HepG2 (cell line): ENCODE results near the gene PRR15L. TPM values are rescaled to one million over a fixed set of nuclear protein-coding genes. Genes with fewer than 3 reads are reported as not detected.

Source experiments
- ETV6 ChIP-seq: sonication (generic); formaldehyde crosslinking; conservative IDR thresholded peaks from 2 replicates; pipeline ENCODE4 v1.4.0; 2020; ENCODE audit warnings: missing genetic modification reagents
- GZF1 ChIP-seq: sonication (generic); formaldehyde crosslinking; IDR thresholded peaks from 2 replicates; pipeline ENCODE4 v1.5.1; 2020; ENCODE audit warnings: mild to moderate bottlenecking, missing genetic modification reagents
- HNRNPUL1 ChIP-seq: fragments of 200-400 bp; formaldehyde crosslinking; IDR thresholded peaks from 2 replicates; pipeline ENCODE4 v1.6.1; 2017; ENCODE audit warnings: low read depth, mild to moderate bottlenecking, low read length, moderate library complexity
- KLF11 ChIP-seq: IDR thresholded peaks from 2 replicates; pipeline ENCODE4 v1.6.1; 2016; ENCODE audit warnings: missing compliant biosample characterization
- PCBP1 ChIP-seq: fragments of 200-400 bp; formaldehyde crosslinking; IDR thresholded peaks from 2 replicates; pipeline ENCODE4 v1.6.1; 2017; ENCODE audit warnings: mild to moderate bottlenecking, low read depth, low read length, borderline replicate concordance
- RCOR2 ChIP-seq: IDR thresholded peaks from 2 replicates; pipeline ENCODE4 v1.6.1; 2016; ENCODE audit warnings: missing biosample characterization, missing genetic modification reagents
- ZBTB3 ChIP-seq: sonication (generic); formaldehyde crosslinking; IDR thresholded peaks from 2 replicates; pipeline ENCODE4 v1.4.0; 2020; ENCODE audit warnings: low read depth, mild to moderate bottlenecking, moderate library complexity, missing genetic modification reagents, borderline replicate concordance
- ZBTB37 ChIP-seq: sonication (generic); formaldehyde crosslinking; IDR thresholded peaks from 2 replicates; pipeline ENCODE4 v1.4.0; 2020; ENCODE audit warnings: mild to moderate bottlenecking, missing genetic modification reagents
- ZKSCAN5 ChIP-seq: sonication (generic); formaldehyde crosslinking; IDR thresholded peaks from 2 replicates; pipeline ENCODE4 v1.5.1; 2020; ENCODE audit warnings: mild to moderate bottlenecking, missing genetic modification reagents
- ZNF205 ChIP-seq: IDR thresholded peaks from 2 replicates; pipeline ENCODE4 v1.6.1; 2018; ENCODE audit warnings: missing biosample characterization, missing genetic modification reagents
- ZNF296 ChIP-seq: sonication (generic); formaldehyde crosslinking; conservative IDR thresholded peaks from 2 replicates; pipeline ENCODE4 v1.5.0; 2020; ENCODE audit warnings: mild to moderate bottlenecking, missing genetic modification reagents
- ZNF34 ChIP-seq: sonication (generic); formaldehyde crosslinking; IDR thresholded peaks from 2 replicates; pipeline ENCODE4 v1.4.0; 2020; ENCODE audit warnings: mild to moderate bottlenecking, missing genetic modification reagents, borderline replicate concordance
- ZNF605 ChIP-seq: sonication (generic); formaldehyde crosslinking; IDR thresholded peaks from 2 replicates; pipeline ENCODE4 v1.8.0; 2022; ENCODE audit warnings: mild to moderate bottlenecking, missing genetic modification reagents
- ZSCAN5A ChIP-seq: sonication (generic); formaldehyde crosslinking; IDR thresholded peaks from 2 replicates; pipeline ENCODE4 v1.8.0; 2022; ENCODE audit warnings: mild to moderate bottlenecking, missing genetic modification reagents, borderline replicate concordance
- polyA plus RNA-seq, 8 experiments: library from polyadenylated mRNA; depleted of rRNA in 3 of 8; stranded (reverse) in 7 of 8; unstranded in 1 of 8; fragments of >200 nt; fragmentation: Illumina TruSeq in 4 of 8; extraction: Trizol in 4 of 8; gene quantifications; 2 replicates each; pipeline versions ENCODE4 v1.2.1 to v1.2.3, GENCODE V29; 2011 to 2016; ENCODE audit warnings: low read depth in 4 of 8, missing spikeins in 1 of 8, mixed read lengths in 1 of 8; ENCODE audit not compliant: insufficient read depth in 1 of 8
- total RNA-seq, 5 experiments: library from RNA; depleted of rRNA; stranded (reverse); fragments of >200 nt; fragmentation: Illumina TruSeq; extraction: Trizol; gene quantifications; 2 replicates each; pipeline ENCODE4 v1.2.3, GENCODE V29; 2016; ENCODE audit warnings: low read depth in 1 of 5
- TF ChIP-seq, protein P1 (sequence below): IDR thresholded peaks from 2 replicates; pipeline ENCODE4 v1.6.1; 2012; ENCODE audit warnings: low read depth, low read length, improper control_type of control experiment
- TF ChIP-seq, protein P2 (sequence below): fragments of 450-650 bp; IDR thresholded peaks from 2 replicates; pipeline ENCODE4 v1.6.1; 2017; ENCODE audit warnings: mild to moderate bottlenecking
- TF ChIP-seq, protein P3 (sequence below): sonication (generic); formaldehyde crosslinking; IDR thresholded peaks from 2 replicates; pipeline ENCODE4 v1.4.0; 2020; ENCODE audit warnings: missing genetic modification reagents, borderline replicate concordance
- TF ChIP-seq, protein P4 (sequence below): sonication (generic); formaldehyde crosslinking; IDR thresholded peaks from 2 replicates; pipeline ENCODE4 v1.8.0; 2022; ENCODE audit warnings: mild to moderate bottlenecking, missing genetic modification reagents, moderate library complexity

Gene PRR15L
- total and polyA plus RNA-seq, 2 of the 13 experiments (the other 11 are each of a cell fraction or from before 2014, with no cell fraction given), result 0.44 to 2.0 TPM

GRCh38 chr17:47952171-47953021 is 5.3 kb downstream of the PRR15L start (continued):
- TF ChIP-seq, protein P1, sequence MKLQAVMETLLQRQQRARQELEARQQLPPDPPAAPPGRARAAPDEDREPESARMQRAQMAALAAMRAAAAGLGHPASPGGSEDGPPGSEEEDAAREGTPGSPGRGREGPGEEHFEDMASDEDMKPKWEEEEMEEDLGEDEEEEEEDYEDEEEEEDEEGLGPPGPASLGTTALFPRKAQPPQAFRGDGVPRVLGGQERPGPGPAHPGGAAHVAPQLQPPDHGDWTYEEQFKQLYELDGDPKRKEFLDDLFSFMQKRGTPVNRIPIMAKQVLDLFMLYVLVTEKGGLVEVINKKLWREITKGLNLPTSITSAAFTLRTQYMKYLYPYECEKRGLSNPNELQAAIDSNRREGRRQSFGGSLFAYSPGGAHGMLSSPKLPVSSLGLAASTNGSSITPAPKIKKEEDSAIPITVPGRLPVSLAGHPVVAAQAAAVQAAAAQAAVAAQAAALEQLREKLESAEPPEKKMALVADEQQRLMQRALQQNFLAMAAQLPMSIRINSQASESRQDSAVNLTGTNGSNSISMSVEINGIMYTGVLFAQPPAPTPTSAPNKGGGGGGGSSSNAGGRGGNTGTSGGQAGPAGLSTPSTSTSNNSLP, result no peak
- TF ChIP-seq, protein P2, sequence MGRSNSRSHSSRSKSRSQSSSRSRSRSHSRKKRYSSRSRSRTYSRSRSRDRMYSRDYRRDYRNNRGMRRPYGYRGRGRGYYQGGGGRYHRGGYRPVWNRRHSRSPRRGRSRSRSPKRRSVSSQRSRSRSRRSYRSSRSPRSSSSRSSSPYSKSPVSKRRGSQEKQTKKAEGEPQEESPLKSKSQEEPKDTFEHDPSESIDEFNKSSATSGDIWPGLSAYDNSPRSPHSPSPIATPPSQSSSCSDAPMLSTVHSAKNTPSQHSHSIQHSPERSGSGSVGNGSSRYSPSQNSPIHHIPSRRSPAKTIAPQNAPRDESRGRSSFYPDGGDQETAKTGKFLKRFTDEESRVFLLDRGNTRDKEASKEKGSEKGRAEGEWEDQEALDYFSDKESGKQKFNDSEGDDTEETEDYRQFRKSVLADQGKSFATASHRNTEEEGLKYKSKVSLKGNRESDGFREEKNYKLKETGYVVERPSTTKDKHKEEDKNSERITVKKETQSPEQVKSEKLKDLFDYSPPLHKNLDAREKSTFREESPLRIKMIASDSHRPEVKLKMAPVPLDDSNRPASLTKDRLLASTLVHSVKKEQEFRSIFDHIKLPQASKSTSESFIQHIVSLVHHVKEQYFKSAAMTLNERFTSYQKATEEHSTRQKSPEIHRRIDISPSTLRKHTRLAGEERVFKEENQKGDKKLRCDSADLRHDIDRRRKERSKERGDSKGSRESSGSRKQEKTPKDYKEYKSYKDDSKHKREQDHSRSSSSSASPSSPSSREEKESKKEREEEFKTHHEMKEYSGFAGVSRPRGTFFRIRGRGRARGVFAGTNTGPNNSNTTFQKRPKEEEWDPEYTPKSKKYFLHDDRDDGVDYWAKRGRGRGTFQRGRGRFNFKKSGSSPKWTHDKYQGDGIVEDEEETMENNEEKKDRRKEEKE, result no peak
- no peak for TF ChIP-seq ZSCAN5A (CRISPR knock-in tag)
- TF ChIP-seq PCBP1, result no peak
- TF ChIP-seq ZNF34 (CRISPR knock-in tag), result no peak
- no peak for TF ChIP-seq HNRNPUL1
- 0 out of 2 replicates have a peak, but pooled peaks have one; percentile 34 for TF ChIP-seq ZNF205 (CRISPR knock-in tag)
- no peak for TF ChIP-seq ZBTB37 (CRISPR knock-in tag)
- no peak for TF ChIP-seq KLF11
- peak; percentile 95 for TF ChIP-seq ZKSCAN5 (CRISPR knock-in tag)
- TF ChIP-seq ZBTB3 (CRISPR knock-in tag), result 0 out of 2 replicates have a peak, but pooled peaks have one; percentile 58
- 0 out of 2 replicates have a peak, but pooled peaks have one; percentile 43 for TF ChIP-seq GZF1 (CRISPR knock-in tag)
- TF ChIP-seq ETV6 (CRISPR knock-in tag), result no peak
- 0 out of 2 replicates have a peak, but pooled peaks have one; percentile 28 for TF ChIP-seq ZNF605
- TF ChIP-seq RCOR2 (CRISPR knock-in tag), result peak; percentile 79; the same call in 1 of the 2 replicates
- TF ChIP-seq, protein P3, sequence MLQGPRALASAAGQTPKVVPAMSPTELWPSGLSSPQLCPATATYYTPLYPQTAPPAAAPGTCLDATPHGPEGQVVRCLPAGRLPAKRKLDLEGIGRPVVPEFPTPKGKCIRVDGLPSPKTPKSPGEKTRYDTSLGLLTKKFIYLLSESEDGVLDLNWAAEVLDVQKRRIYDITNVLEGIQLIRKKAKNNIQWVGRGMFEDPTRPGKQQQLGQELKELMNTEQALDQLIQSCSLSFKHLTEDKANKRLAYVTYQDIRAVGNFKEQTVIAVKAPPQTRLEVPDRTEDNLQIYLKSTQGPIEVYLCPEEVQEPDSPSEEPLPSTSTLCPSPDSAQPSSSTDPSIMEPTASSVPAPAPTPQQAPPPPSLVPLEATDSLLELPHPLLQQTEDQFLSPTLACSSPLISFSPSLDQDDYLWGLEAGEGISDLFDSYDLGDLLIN (CRISPR knock-in tag), result no peak
- no peak for TF ChIP-seq ZNF296
- TF ChIP-seq, protein P4, sequence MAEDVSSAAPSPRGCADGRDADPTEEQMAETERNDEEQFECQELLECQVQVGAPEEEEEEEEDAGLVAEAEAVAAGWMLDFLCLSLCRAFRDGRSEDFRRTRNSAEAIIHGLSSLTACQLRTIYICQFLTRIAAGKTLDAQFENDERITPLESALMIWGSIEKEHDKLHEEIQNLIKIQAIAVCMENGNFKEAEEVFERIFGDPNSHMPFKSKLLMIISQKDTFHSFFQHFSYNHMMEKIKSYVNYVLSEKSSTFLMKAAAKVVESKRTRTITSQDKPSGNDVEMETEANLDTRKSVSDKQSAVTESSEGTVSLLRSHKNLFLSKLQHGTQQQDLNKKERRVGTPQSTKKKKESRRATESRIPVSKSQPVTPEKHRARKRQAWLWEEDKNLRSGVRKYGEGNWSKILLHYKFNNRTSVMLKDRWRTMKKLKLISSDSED, result no peak
